HAP-1 (cell line): ENCODE data around the gene PCARE.

Experiments used
- DNase-seq, 2 experiments: peaks; one replicate each; pipeline ENCODE4 v3.0.0-alpha.2; 2016 to 2020; ENCODE audit warnings: low spot score in 2 of 2
- H3K27me3 ChIP-seq: fragments of 250-450 bp; sonication (Bioruptor Pico); 2 replicates; pipeline ENCODE4 v1.5.1; 2020; ENCODE audit warnings: low read depth, mild to moderate bottlenecking, moderate library complexity
- H3K36me3 ChIP-seq: fragments of 250-450 bp; sonication (Bioruptor Pico); replicated peaks from 2 replicates; pipeline ENCODE4 v1.5.1; 2020; ENCODE audit warnings: mild to moderate bottlenecking
- H3K4me1 ChIP-seq: fragments of 250-450 bp; sonication (Bioruptor Pico); 2 replicates; pipeline ENCODE4 v1.5.1; 2020; ENCODE audit warnings: mild to moderate bottlenecking
- H3K4me3 ChIP-seq: fragments of 250-450 bp; sonication (Bioruptor Pico); 2 replicates; pipeline ENCODE4 v1.5.1; 2020; ENCODE audit warnings: mild to moderate bottlenecking, moderate library complexity
- H3K9me3 ChIP-seq: fragments of 250-450 bp; sonication (Bioruptor Pico); 2 replicates; pipeline ENCODE4 v1.5.1; 2020; ENCODE audit warnings: mild to moderate bottlenecking, moderate library complexity
- in situ Hi-C: fragments of 300-500 bp; cut with MboI; formaldehyde crosslinking; loops from 3 replicates; pipeline ENCODE4 v1.14.3; 2020; ENCODE audit warnings: low sequenced_read_pairs, inconsistent platforms, mixed read lengths

The PCARE gene

GRCh38 chr2:29012211-29012681 is 62.1 kb downstream of the PCARE start:
- Histone ChIP-seq H3K4me3 (no peak overlapping the region), H3K9me3 (no peaks in the 10 kb centered on the region), H3K36me3 (no peaks in the 10 kb centered on the region), H3K4me1 (no peaks in the 10 kb centered on the region), H3K27me3 (no peaks in the 10 kb centered on the region)
- in situ Hi-C loops, result no loop called here
- DNase-seq, result no peak
